ENCODE measurements around the gene PNPO. TPM values are rescaled to one million over a fixed set of nuclear protein-coding genes. Genes with fewer than 3 reads are reported as not detected.

PNPO gene
- total RNA-seq, 1 experiment from 2014 or later, result 57.5 TPM

DNA sequence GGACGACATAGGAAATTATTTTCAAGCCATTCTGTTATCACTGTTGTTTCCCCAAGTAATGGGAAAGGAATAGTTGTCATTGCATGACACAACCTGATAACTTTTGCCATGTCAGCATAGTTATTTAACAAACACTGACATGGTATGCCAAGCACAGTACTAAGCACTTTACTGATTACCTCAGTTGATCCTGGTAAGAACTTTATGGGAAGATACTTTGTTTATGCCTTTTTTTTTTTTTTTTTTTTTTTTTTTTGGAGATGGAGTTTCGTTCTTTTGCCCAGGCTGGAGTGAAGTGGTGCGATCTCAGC, 15.7 kb upstream of the PNPO start:
- CTCF ChIA-PET, result no interaction called here
- intact Hi-C loops (cut with micrococcal nuclease), result no loop called here
- Histone ChIP-seq H3K27ac (ENCODE audit: low read length) (no peak overlapping the region), H3K4me3 (ENCODE audit: low read length) (no peak overlapping the region), H3F3A (ENCODE audit: low read length, unreplicated experiment) (no peaks in the 10 kb centered on the region), H3K79me2 (ENCODE audit: low read length) (no peaks in the 10 kb centered on the region), H3K36me3 (ENCODE audit: low read depth, low read length) (peaks cover 6% of the 10 kb centered on the region; the same call in 1 of the 2 replicates), H3K9me3 (ENCODE audit: low read length) (no peaks in the 10 kb centered on the region), H2AFZ (ENCODE audit: low read length) (no peak overlapping the region), H3K4me1 (ENCODE audit: insufficient read depth, low read length) (no peaks in the 10 kb centered on the region), H3K9me2 (replicated peaks; ENCODE audit: low read length) (no peaks in the 10 kb centered on the region), H3K9ac (ENCODE audit: low read length) (no peak overlapping the region), H3K27me3 (ENCODE audit: low read length) (no peaks in the 10 kb centered on the region), H4K20me1 (ENCODE audit: low read length) (no peaks in the 10 kb centered on the region), H3K4me2 (ENCODE audit: low read length) (no peak overlapping the region)
- POLR2A ChIA-PET (ENCODE audit: unreplicated experiment), result no interaction called here
- TF ChIP-seq EZH2 (IDR thresholded peaks at IDR 0.05; ENCODE audit: low read length, unreplicated experiment) (no peak), EZH2phosphoT487 (IDR thresholded peaks at IDR 0.05; ENCODE audit: borderline replicate concordance, low read length) (no peak)
- TF ChIP-seq, protein P1, sequence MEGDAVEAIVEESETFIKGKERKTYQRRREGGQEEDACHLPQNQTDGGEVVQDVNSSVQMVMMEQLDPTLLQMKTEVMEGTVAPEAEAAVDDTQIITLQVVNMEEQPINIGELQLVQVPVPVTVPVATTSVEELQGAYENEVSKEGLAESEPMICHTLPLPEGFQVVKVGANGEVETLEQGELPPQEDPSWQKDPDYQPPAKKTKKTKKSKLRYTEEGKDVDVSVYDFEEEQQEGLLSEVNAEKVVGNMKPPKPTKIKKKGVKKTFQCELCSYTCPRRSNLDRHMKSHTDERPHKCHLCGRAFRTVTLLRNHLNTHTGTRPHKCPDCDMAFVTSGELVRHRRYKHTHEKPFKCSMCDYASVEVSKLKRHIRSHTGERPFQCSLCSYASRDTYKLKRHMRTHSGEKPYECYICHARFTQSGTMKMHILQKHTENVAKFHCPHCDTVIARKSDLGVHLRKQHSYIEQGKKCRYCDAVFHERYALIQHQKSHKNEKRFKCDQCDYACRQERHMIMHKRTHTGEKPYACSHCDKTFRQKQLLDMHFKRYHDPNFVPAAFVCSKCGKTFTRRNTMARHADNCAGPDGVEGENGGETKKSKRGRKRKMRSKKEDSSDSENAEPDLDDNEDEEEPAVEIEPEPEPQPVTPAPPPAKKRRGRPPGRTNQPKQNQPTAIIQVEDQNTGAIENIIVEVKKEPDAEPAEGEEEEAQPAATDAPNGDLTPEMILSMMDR (conservative IDR thresholded peaks at IDR 0.05; ENCODE audit: low read depth, low read length), result no peak
- BruUV-seq (replicated peaks), result no TSS peak
- no peak for DNase-seq
- no peak for ATAC-seq

DNA sequence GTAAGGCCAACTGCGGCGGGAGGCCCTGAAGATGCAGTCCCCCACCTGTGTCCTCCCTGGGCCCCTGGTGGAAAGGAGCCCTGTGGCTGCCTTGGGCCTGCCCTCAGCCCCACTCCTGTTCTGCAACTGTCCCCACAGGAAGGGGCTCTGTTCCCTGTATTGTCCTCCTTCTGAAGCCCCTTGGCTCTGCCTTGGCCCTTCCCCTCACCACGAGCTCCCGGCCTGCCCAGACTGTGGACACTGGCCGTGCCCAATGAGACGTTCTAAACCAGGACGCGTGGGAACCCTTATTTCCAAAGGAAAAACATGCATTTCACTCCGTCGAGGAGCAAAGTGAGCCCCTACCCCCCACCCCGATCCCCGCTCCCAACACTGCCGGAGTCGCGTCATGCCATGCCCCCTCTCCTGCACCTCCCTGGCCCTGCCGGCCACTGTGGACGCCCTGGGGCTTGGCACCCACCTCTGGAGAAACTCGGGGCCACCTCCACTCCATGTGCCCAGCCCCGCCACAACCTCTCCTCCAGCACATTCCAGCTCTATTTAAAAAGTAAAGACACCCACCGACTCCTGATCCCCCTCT, 13.5 kb upstream of the PNPO start:
- no peaks in the 10 kb centered on the region for H3K79me2 ChIP-seq (ENCODE audit: low read length)
- H3K4me2 ChIP-seq (ENCODE audit: low read length), result no peak overlapping the region
- no peaks in the 10 kb centered on the region for H3K9me2 ChIP-seq (replicated peaks; ENCODE audit: low read length)
- ChIA-PET CTCF (interaction anchor here (0.6 kb wide), 1 partner anchor 32 kb away, joined by 5 read pairs; no protein-coding TSS in a partner anchor), POLR2A (ENCODE audit: unreplicated experiment) (no interaction called here)
- peaks cover 6% of the 10 kb centered on the region; the same call in 1 of the 2 replicates for H3K36me3 ChIP-seq (ENCODE audit: low read depth, low read length)
- no peaks in the 10 kb centered on the region for H3K4me1 ChIP-seq (ENCODE audit: insufficient read depth, low read length)
- no peak for DNase-seq
- H3K9ac ChIP-seq (ENCODE audit: low read length), result no peak overlapping the region
- H2AFZ ChIP-seq (ENCODE audit: low read length), result no peak overlapping the region
- H3K27me3 ChIP-seq (ENCODE audit: low read length), result no peaks in the 10 kb centered on the region
- no peak for ATAC-seq
- intact Hi-C loops (cut with micrococcal nuclease), result no loop called here
- no peaks in the 10 kb centered on the region for H3K9me3 ChIP-seq (ENCODE audit: low read length)
- no TSS peak for BruUV-seq (replicated peaks)
- H3F3A ChIP-seq (ENCODE audit: low read length, unreplicated experiment), result no peaks in the 10 kb centered on the region
- no peak overlapping the region for H3K27ac ChIP-seq (ENCODE audit: low read length)
- H3K4me3 ChIP-seq (ENCODE audit: low read length), result no peak overlapping the region
- TF ChIP-seq, protein P1 (conservative IDR thresholded peaks at IDR 0.05; ENCODE audit: low read depth, low read length), result no peak
- TF ChIP-seq EZH2 (IDR thresholded peaks at IDR 0.05; ENCODE audit: low read length, unreplicated experiment), result no peak
- TF ChIP-seq EZH2phosphoT487 (IDR thresholded peaks at IDR 0.05; ENCODE audit: borderline replicate concordance, low read length), result no peak
- no peaks in the 10 kb centered on the region for H4K20me1 ChIP-seq (ENCODE audit: low read length)

DNA sequence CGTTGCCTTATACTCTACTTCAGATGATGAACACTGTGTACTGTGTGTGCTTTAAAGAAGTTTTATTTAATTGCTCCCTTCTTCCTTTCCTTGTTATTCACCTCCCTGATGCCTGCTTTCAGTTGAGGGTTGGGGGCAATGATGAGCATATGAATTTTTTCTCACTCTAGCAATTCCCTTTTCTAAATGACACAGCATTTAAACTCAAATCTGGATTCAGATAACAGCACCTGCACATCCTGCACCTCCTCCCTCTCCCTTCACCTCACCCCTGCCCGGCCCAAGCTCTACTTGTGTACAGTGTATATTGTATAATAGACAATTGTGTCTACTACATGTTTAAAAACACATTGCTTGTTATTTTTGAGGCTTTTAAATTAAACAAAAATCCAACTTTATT, 13.0 kb upstream of the PNPO start:
- CTCF ChIA-PET, result interaction anchor here (0.6 kb wide), 1 partner anchor 33 kb away, joined by 5 read pairs; no protein-coding TSS in a partner anchor
- Histone ChIP-seq H3K36me3 (ENCODE audit: low read depth, low read length) (peaks cover 6% of the 10 kb centered on the region; the same call in 1 of the 2 replicates), H3K9ac (ENCODE audit: low read length) (no peak overlapping the region), H3K9me3 (ENCODE audit: low read length) (no peaks in the 10 kb centered on the region), H3K79me2 (ENCODE audit: low read length) (no peaks in the 10 kb centered on the region), H3K9me2 (replicated peaks; ENCODE audit: low read length) (no peaks in the 10 kb centered on the region), H3K4me2 (ENCODE audit: low read length) (no peak overlapping the region), H3F3A (ENCODE audit: low read length, unreplicated experiment) (no peaks in the 10 kb centered on the region), H3K27me3 (ENCODE audit: low read length) (no peaks in the 10 kb centered on the region), H4K20me1 (ENCODE audit: low read length) (no peaks in the 10 kb centered on the region), H3K4me3 (ENCODE audit: low read length) (no peak overlapping the region), H3K27ac (ENCODE audit: low read length) (no peak overlapping the region), H3K4me1 (ENCODE audit: insufficient read depth, low read length) (no peaks in the 10 kb centered on the region), H2AFZ (ENCODE audit: low read length) (no peak overlapping the region)
- POLR2A ChIA-PET (ENCODE audit: unreplicated experiment), result no interaction called here
- peak; percentile 41; the same call in 1 of the 2 replicates for ATAC-seq
- BruUV-seq (replicated peaks), result TSS peak; percentile 55
- intact Hi-C loops (cut with micrococcal nuclease), result no loop called here
- DNase-seq, result no peak
- TF ChIP-seq EZH2phosphoT487 (IDR thresholded peaks at IDR 0.05; ENCODE audit: borderline replicate concordance, low read length) (no peak), EZH2 (IDR thresholded peaks at IDR 0.05; ENCODE audit: low read length, unreplicated experiment) (no peak)
- TF ChIP-seq, protein P1 (conservative IDR thresholded peaks at IDR 0.05; ENCODE audit: low read depth, low read length), result no peak

All from PC-3 (cell line).